Neutrophil (primary cell): ENCODE data around the gene ENTPD8.

Experiments
- H3K27ac ChIP-seq: fragments of 200-600 bp; sonication (generic); 2 replicates; pipeline ENCODE4 v1.5.1; 2016; ENCODE audit warnings: mild to moderate bottlenecking, moderate library complexity
- H3K27me3 ChIP-seq: fragments of 200-600 bp; sonication (generic); 2 replicates; pipeline ENCODE4 v1.6.0; 2016; ENCODE audit warnings: mild to moderate bottlenecking
- H3K36me3 ChIP-seq: fragments of 200-600 bp; sonication (generic); 2 replicates; pipeline ENCODE4 v1.5.1; 2017
- H3K4me1 ChIP-seq, 2 experiments: fragments of 200-600 bp in 1 of 2; sonication (generic) in 1 of 2; 1 replicate in 1 of 2; 2 replicates in 1 of 2; pipeline versions ENCODE4 v1.5.1 to v1.6.1; 2013 to 2016; ENCODE audit warnings: low read depth in 1 of 2, low read length in 1 of 2, mild to moderate bottlenecking in 1 of 2, moderate library complexity in 1 of 2; ENCODE audit not compliant: control insufficient read depth in 1 of 2, insufficient read depth in 1 of 2
- H3K4me3 ChIP-seq, 2 experiments: fragments of 200-600 bp in 1 of 2; sonication (generic) in 1 of 2; 1 replicate in 1 of 2; 2 replicates in 1 of 2; pipeline ENCODE4 v1.5.1; 2013 to 2016; ENCODE audit warnings: low read depth in 1 of 2, low read length in 1 of 2, mild to moderate bottlenecking in 1 of 2, moderate library complexity in 1 of 2
- H3K9me3 ChIP-seq: fragments of 200-600 bp; sonication (generic); 2 replicates; pipeline ENCODE4 v1.5.1; 2016
- TF ChIP-seq, protein P1 (sequence below): fragments of 200-600 bp; sonication (generic); IDR thresholded peaks from 2 replicates; pipeline ENCODE4 v1.5.1; 2016; ENCODE audit warnings: antibody characterized with exemption

The ENTPD8 gene

GRCh38 chr9:137421838-137422603, 19.1 kb downstream of the ENTPD8 start:
- Histone ChIP-seq H3K36me3 (no peaks in the 10 kb centered on the region), H3K27me3 (peaks cover 26% of the 10 kb centered on the region), H3K4me3 (peak overlapping the region; percentile 72 to 81), H3K27ac (peak overlapping the region; percentile 55), H3K9me3 (no peaks in the 10 kb centered on the region), H3K4me1 (peaks cover 8 to 13% of the 10 kb centered on the region in 2 experiments)
- TF ChIP-seq, protein P1, sequence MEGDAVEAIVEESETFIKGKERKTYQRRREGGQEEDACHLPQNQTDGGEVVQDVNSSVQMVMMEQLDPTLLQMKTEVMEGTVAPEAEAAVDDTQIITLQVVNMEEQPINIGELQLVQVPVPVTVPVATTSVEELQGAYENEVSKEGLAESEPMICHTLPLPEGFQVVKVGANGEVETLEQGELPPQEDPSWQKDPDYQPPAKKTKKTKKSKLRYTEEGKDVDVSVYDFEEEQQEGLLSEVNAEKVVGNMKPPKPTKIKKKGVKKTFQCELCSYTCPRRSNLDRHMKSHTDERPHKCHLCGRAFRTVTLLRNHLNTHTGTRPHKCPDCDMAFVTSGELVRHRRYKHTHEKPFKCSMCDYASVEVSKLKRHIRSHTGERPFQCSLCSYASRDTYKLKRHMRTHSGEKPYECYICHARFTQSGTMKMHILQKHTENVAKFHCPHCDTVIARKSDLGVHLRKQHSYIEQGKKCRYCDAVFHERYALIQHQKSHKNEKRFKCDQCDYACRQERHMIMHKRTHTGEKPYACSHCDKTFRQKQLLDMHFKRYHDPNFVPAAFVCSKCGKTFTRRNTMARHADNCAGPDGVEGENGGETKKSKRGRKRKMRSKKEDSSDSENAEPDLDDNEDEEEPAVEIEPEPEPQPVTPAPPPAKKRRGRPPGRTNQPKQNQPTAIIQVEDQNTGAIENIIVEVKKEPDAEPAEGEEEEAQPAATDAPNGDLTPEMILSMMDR: no peak

GRCh38 chr9:137417161-137418021, 23.8 kb downstream of the ENTPD8 start:
- Histone ChIP-seq H3K4me3 (no peak overlapping the region), H3K9me3 (no peaks in the 10 kb centered on the region), H3K4me1 (peaks cover 5 to 7% of the 10 kb centered on the region in 2 experiments), H3K27ac (no peak overlapping the region), H3K27me3 (peaks cover 17% of the 10 kb centered on the region), H3K36me3 (no peaks in the 10 kb centered on the region)
- TF ChIP-seq, protein P1: no peak

GRCh38 chr9:137416563-137417151, 24.5 kb downstream of the ENTPD8 start:
- no peak overlapping the region for H3K27ac ChIP-seq
- H3K36me3 ChIP-seq: no peaks in the 10 kb centered on the region
- H3K27me3 ChIP-seq: peaks cover 25% of the 10 kb centered on the region
- H3K9me3 ChIP-seq: no peaks in the 10 kb centered on the region
- no peak overlapping the region for H3K4me3 ChIP-seq
- TF ChIP-seq, protein P1: no peak
- H3K4me1 ChIP-seq: no peaks in the 10 kb centered on the region

- TF ChIP-seq, protein P1: no peak
- Histone ChIP-seq H3K4me3 (no peak overlapping the region), H3K36me3 (no peaks in the 10 kb centered on the region), H3K4me1 (no peaks in the 10 kb centered on the region), H3K27ac (no peak overlapping the region), H3K27me3 (peaks cover 30% of the 10 kb centered on the region), H3K9me3 (no peaks in the 10 kb centered on the region)
Measured at GRCh38 chr9:137416006-137416562, 25.1 kb downstream of the ENTPD8 start.

DNA sequence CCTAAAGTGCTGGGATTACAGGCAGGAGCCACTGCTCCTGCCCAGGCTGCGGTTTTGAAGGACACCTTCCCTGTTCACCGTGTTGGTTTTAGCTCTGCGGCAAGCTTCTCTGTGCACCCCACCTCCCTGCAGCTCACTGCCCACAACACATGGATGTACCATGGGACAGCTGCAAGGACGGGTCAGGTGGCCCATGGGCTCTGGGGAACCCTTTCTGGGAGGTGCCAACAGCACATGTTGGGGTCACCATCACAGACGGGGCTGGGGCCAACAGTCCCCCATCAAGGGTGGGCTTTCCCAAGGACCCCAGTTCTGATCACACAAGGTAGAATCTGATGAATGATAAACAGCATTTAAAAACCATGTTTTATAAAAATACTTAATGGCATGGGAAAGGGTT, 25.7 kb downstream of the ENTPD8 start:
- Histone ChIP-seq H3K4me1 (no peaks in the 10 kb centered on the region), H3K36me3 (no peaks in the 10 kb centered on the region), H3K27ac (no peak overlapping the region), H3K9me3 (no peaks in the 10 kb centered on the region), H3K27me3 (peaks cover 37% of the 10 kb centered on the region), H3K4me3 (no peak overlapping the region)
- TF ChIP-seq, protein P1: no peak
